Subcutaneous abdominal adipose tissue (tissue), 5 donors: ENCODE data around the gene DHX35.

ENCODE experiments used
- H3K27ac ChIP-seq: one replicate; pipeline ENCODE4 v1.7.0; 2013; ENCODE audit warnings: low read depth, mild to moderate bottlenecking, inconsistent platforms, low read length, moderate library complexity
- H3K27me3 ChIP-seq, 5 donors: one replicate each; pipeline ENCODE4 v1.7.0; 2013; ENCODE audit warnings: low read length in 5 of 5, inconsistent platforms in 1 of 5; ENCODE audit not compliant: control insufficient read depth in 5 of 5, insufficient read depth in 4 of 5
- H3K36me3 ChIP-seq, 5 donors: one replicate each; pipeline ENCODE4 v1.7.0; 2013; ENCODE audit warnings: low read length in 5 of 5; ENCODE audit not compliant: control insufficient read depth in 5 of 5, insufficient read depth in 5 of 5
- H3K4me1 ChIP-seq, 5 donors: one replicate each; pipeline ENCODE4 v1.7.0; 2013; ENCODE audit warnings: low read length in 5 of 5, mild to moderate bottlenecking in 3 of 5, moderate library complexity in 1 of 5; ENCODE audit not compliant: control insufficient read depth in 5 of 5, insufficient read depth in 5 of 5
- H3K4me3 ChIP-seq, 5 donors: one replicate each; pipeline ENCODE4 v1.7.0; 2013; ENCODE audit warnings: low read length in 5 of 5, low read depth in 1 of 5
- H3K9ac ChIP-seq, 5 donors: one replicate each; pipeline ENCODE4 v1.7.0; 2013; ENCODE audit warnings: low read length in 5 of 5, mild to moderate bottlenecking in 4 of 5, moderate library complexity in 3 of 5
- H3K9me3 ChIP-seq, 5 donors: one replicate each; pipeline ENCODE4 v1.7.0; 2013; ENCODE audit warnings: low read length in 5 of 5; ENCODE audit not compliant: control insufficient read depth in 5 of 5
- donor health status: healthy.
- donor health status: healthy.
- donor health status: healthy.
- donor health status: healthy.
- donor health status: healthy.

The DHX35 gene

DNA sequence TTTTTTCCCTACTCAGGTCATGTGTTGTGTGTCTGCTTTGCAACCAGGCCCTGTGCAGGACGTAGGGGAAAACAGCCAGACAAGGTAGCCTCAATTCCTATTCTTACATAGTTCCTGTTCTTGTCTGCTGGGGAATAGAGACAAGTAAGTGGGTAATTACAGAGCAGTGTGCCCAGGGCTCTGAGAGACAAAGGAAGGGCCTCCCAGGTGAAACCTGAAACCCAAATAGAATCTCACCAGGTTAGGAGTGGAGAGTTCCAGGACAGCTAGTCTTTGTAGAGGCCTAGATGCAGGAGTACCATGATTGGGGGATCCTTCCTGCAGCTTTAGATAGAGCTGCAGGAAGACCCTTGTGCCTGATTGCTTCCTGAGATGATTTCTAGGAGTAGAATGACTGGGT is 48.4 kb downstream of the DHX35 start:
- peaks cover 0 to 20% (median 11%) of the 10 kb centered on the region in 5 donors for H3K4me1 ChIP-seq
- H3K36me3 ChIP-seq: peaks cover 38 to 69% (median 54%) of the 10 kb centered on the region in 5 donors
- no peak overlapping the region for H3K4me3 ChIP-seq
- no peaks in the 10 kb centered on the region for H3K9me3 ChIP-seq
- H3K9ac ChIP-seq: no peak overlapping the region
- no peaks in the 10 kb centered on the region for H3K27me3 ChIP-seq
- H3K27ac ChIP-seq: no peak overlapping the region

DNA sequence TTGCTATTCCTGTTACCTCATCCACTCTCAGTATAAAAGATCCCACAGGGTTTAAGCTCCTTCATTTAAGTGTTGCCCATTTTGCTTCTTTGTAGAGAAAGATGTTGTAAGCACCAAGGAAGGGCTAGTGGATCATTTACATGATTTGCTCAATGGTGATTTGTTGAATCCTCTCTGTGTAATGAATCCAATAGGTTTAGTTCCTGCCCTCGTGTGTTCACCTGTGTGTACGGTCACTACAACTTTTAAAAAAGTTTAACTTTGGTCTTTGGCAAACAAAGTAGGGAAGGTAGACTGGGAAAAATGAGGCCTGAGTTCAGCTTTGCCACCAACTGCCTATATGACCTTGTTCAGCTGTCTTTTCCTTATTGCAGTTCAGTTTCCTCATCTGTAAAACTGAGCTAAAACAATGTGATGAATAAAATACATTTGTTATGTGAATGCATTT is 51.5 kb downstream of the DHX35 start:
- peaks cover 31 to 65% (median 37%) of the 10 kb centered on the region in 5 donors for H3K36me3 ChIP-seq
- H3K27me3 ChIP-seq: no peaks in the 10 kb centered on the region
- H3K27ac ChIP-seq: no peak overlapping the region

DNA sequence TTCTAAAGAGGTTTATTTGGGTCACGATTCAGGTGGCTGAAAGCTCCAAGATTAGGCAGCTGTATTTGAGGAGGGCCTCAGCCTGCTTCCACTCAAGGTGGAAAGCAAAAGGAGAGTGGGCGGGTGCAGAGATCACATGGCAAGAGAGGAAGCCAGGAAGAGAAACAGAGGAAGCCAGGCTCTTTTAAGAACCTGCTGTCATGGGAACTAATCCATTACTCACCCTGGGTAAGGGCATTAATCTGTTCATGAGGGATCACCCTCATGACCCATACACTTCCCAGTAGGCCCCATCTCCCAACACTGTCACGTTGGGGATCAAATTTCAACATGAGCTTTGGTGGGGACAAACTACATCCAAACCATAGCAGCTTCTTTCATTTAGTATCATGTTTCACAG is 53.9 kb downstream of the DHX35 start:
- Histone ChIP-seq H3K36me3 (peaks cover 29 to 71% (median 41%) of the 10 kb centered on the region in 5 donors), H3K27me3 (no peaks in the 10 kb centered on the region), H3K4me1 (no peaks in the 10 kb centered on the region), H3K4me3 (no peak overlapping the region), H3K27ac (no peak overlapping the region), H3K9ac (no peak overlapping the region), H3K9me3 (no peaks in the 10 kb centered on the region)

More for the DNA sequence above, 51.5 kb downstream of the DHX35 start:
- Histone ChIP-seq H3K4me1 (peaks cover 0 to 19% (median 8%) of the 10 kb centered on the region in 5 donors), H3K4me3 (no peak overlapping the region), H3K9me3 (no peaks in the 10 kb centered on the region), H3K9ac (no peak overlapping the region)

DNA sequence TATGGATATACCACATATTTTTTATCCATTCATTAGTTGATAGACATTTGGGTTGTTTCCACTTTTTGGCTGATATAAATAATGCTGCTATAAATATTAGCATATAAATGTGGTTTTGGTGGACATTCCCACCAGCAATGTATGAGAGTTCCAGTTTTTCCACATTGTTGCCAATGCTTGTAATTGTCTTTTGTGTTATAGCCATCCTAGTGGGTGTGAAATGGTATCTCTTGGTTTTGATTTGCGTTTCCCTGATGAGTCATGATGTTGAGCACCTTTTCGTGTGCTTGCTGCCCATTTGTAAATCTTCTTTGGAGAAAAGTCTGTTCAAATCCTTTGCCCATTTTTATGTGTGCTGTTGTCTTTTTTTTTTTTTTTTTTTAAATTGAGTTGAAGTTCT is 54.4 kb downstream of the DHX35 start:
- no peak overlapping the region for H3K27ac ChIP-seq
- H3K36me3 ChIP-seq: peaks cover 32 to 76% (median 43%) of the 10 kb centered on the region in 5 donors
- no peaks in the 10 kb centered on the region for H3K9me3 ChIP-seq
- no peak overlapping the region for H3K4me3 ChIP-seq
- H3K27me3 ChIP-seq: no peaks in the 10 kb centered on the region
- no peak overlapping the region for H3K9ac ChIP-seq
- no peaks in the 10 kb centered on the region for H3K4me1 ChIP-seq

DNA sequence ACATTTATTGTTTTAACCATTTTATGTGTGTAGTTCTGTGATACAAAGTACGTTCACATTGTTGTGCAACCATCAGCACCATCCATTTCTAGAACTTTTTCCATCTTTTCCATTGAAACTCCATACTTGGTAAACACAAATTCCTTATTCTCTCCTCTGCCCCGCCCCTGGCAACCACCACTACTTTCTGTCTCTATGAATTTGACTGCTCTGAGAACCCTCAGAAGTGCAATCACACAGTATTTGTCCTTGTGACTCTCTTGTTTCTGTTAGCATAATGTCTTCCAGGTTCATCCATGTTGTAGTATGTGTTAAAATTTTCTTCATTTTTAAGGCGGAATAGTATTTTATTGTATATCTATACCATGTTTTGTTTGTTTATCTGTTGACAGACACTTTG is 56.9 kb downstream of the DHX35 start:
- no peak overlapping the region for H3K9ac ChIP-seq
- no peaks in the 10 kb centered on the region for H3K4me1 ChIP-seq
- H3K27me3 ChIP-seq: no peaks in the 10 kb centered on the region
- no peak overlapping the region for H3K4me3 ChIP-seq
- no peak overlapping the region for H3K27ac ChIP-seq
- no peaks in the 10 kb centered on the region for H3K9me3 ChIP-seq
- H3K36me3 ChIP-seq: peaks cover 44 to 90% (median 65%) of the 10 kb centered on the region in 5 donors

DNA sequence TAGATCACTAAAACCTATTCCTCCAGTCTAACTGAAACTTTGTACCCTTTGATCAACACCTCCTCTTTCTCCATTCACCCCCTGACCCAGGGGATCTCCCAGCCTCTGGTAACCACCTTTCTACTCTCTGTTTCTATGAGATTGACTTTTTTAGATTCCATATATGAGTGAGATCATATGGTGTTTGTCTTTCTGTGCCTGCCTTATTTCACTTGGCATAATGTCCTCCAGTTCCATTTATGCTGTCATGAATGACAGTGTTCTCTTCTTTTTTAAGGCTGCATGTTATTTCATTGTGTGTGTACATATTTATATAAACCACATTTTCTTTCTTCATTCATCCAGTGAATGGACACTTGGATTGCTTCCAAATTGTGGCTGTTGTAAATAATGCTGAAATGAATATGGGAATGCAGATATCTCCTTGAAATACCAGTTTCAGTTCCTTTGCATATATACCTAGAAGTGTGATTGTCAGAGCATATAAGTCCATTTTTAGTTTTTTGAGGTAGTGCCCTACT is 57.7 kb downstream of the DHX35 start:
- Histone ChIP-seq H3K9ac (no peak overlapping the region), H3K27me3 (no peaks in the 10 kb centered on the region), H3K9me3 (no peaks in the 10 kb centered on the region), H3K4me1 (no peaks in the 10 kb centered on the region), H3K36me3 (peaks cover 43 to 88% (median 64%) of the 10 kb centered on the region in 5 donors), H3K4me3 (no peak overlapping the region), H3K27ac (no peak overlapping the region)

DNA sequence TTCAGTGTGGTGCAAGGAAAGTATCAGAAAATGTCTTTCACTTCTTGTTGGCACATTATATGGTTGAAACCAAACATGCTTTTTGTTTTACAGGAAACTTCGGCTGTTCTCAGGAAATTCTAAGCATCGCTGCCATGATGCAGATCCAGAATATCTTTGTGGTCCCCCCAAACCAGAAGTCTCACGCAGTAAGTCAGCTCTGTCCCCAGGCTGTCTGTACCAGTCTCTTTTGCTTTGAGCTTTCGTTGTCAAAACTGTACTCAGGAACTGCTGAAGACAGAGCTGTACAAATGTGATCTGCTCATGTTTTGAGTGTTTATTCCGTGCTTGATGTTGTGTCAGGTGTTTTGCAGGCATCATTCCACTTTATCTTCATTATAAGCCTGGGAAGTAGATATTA is 59.6 kb downstream of the DHX35 start:
- Histone ChIP-seq H3K9me3 (no peaks in the 10 kb centered on the region), H3K36me3 (peaks cover 37 to 91% (median 67%) of the 10 kb centered on the region in 5 donors), H3K27ac (no peak overlapping the region), H3K4me1 (no peaks in the 10 kb centered on the region), H3K9ac (no peak overlapping the region), H3K4me3 (no peak overlapping the region), H3K27me3 (no peaks in the 10 kb centered on the region)

DNA sequence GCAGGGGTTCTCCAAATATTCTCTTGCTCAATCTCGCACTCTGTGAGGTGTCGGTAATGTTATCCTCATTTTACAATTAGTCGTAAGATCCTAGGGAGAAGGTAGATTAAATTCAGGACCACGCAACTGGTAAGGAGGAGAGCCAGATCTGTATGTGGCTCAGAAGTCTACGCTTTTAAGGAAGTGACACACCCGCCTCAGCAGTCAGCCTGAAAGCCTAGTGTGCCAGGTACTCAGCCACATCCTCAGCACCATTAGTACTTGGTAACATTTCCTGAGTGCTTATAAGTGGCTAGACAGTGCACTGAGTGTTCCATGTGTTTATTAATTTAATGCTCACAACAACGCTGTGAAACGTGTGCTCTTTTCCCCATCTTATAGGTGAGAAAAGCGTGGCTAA is 63.7 kb downstream of the DHX35 start:
- peaks cover 21 to 85% (median 62%) of the 10 kb centered on the region in 5 donors for H3K36me3 ChIP-seq
- H3K4me1 ChIP-seq: no peaks in the 10 kb centered on the region
- no peak overlapping the region for H3K9ac ChIP-seq
- no peak overlapping the region for H3K27ac ChIP-seq
- H3K4me3 ChIP-seq: no peak overlapping the region
- no peaks in the 10 kb centered on the region for H3K27me3 ChIP-seq
- H3K9me3 ChIP-seq: no peaks in the 10 kb centered on the region

DNA sequence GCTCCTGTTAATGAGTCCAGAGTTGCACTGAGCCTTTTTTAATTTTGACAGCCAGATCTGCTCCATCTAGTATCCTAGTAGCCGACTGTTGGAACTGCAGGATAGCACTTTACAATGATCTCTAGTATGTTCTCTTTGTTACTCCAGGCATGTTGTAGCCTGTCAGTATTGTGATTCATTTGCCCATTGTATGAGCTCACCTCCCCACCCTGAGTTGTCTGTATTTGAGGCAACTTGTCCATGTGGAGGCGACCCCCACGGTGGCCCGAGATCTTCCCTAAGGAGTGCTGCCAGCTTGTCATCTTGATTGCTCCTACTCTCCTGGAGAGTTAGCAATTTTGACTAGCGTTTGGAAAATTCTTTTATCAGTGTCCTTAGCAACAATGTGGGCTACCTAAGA is 67.2 kb downstream of the DHX35 start:
- H3K27ac ChIP-seq: no peak overlapping the region
- peaks cover 20 to 85% (median 55%) of the 10 kb centered on the region in 5 donors for H3K36me3 ChIP-seq
- H3K9ac ChIP-seq: no peak overlapping the region
- no peak overlapping the region for H3K4me3 ChIP-seq
- H3K4me1 ChIP-seq: no peaks in the 10 kb centered on the region
- H3K27me3 ChIP-seq: no peaks in the 10 kb centered on the region
- no peaks in the 10 kb centered on the region for H3K9me3 ChIP-seq

DNA sequence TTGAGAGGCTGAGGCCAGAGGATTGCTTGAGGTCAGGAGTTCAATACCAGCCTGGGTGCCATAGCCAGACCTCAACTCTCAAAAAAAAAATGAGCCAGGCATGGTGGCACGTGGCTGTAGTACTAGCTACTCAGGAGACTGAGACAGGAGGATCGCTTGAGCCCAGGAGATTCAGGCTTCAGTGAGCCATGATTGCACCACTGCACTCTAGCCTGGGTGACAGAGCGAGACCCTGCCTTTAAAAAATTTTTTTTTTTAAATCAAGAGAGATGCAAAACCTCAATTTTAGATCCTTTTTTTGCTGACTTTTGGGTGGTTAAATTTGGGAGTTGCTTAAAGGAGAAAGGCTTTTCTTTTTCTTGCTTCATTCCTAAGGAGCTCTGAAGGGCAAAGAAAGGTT is 70.9 kb downstream of the DHX35 start:
- Histone ChIP-seq H3K27ac (no peak overlapping the region), H3K4me3 (no peak overlapping the region), H3K9me3 (no peaks in the 10 kb centered on the region), H3K27me3 (no peaks in the 10 kb centered on the region), H3K36me3 (peaks cover 14 to 92% (median 66%) of the 10 kb centered on the region in 5 donors), H3K9ac (no peak overlapping the region), H3K4me1 (no peaks in the 10 kb centered on the region)
